GM19395 (cell line): ENCODE results near the gene SPON1.
"Not testable (repeated sequence)": the region's sequence is repeated elsewhere in the genome, so short reads cannot be mapped to it uniquely, and the experiment has no call there.

Experiments
- ATAC-seq: cut with Tn5 transposase; IDR thresholded peaks from one replicate; pipeline ENCODE4 v1.9.1; 2021; ENCODE audit warnings: mild to moderate bottlenecking, moderate library complexity; ENCODE audit not compliant: unreplicated experiment

SPON1 gene

DNA sequence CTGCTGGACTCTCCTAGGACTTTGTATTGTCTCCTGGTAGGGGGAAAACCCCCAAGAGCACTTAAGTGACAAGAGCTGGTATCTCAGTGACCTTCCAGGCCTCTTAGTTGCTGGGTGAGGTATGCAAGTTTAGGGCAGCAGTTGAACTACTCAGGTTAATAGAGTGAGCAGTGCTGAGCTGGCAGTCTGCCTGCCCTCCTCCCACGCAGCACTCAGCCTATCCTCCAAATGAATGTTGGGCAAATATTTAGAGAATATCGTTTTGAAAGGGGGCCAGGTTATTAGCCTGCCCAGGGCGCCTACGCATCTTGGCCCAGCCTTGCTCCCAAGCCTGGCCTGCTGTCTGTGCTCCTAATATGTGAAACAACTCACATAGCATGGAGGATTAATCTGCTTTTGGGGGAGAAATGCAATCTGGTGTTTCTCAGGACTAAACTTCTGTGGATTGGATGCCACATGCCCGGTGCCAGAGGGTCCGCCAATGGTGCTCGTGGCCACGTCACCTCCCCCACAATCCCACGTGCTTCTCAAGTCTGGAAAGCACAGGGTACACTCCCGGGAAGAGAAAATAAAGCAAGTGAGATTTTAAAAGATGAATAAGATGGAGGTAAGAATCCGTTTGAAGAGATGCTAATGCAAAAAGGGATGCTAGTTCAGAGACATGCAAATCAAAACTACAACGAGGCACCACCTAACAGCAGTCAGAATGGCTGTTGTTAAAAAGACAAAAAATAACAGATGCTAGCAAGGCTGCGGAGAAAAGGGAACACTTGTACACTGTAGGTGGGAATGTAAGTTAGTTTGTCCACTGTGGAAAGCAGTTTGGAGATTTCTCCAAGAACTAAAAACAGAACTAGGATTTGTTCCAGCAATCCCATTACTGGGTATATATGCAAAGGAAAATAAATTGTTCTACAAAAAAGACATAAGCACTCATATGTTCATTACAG, 67.7 kb downstream of the SPON1 start:
- ATAC-seq, result no peak

DNA sequence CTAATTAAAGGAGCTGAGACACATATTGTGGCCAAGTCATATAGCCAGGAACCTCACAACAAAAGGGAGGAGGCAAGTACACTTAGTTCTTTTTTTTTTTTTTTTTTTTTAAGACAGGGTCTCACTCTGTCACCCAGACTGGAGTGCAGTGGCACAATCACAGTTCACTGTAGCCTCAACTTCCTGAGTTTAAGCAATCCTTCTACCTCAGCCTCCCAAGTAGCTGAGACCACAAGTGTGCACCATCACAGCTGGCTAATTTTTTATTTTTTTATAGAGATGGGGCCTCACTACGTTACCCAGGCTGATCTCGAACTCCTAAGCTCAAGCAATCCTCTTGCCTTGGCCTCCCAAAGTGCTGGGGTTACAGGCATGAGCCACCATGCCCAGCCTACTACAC, 73.0 kb downstream of the SPON1 start:
- not testable (repeated sequence) for ATAC-seq

GRCh38 chr11:14036469-14036868, 73.9 kb downstream of the SPON1 start:
- ATAC-seq, result no peak

- no peak for ATAC-seq
Observed at GRCh38 chr11:14041040-14041439, 78.5 kb downstream of the SPON1 start.

- no peak for ATAC-seq
Observed at GRCh38 chr11:14041565-14041964, 79.0 kb downstream of the SPON1 start.

DNA sequence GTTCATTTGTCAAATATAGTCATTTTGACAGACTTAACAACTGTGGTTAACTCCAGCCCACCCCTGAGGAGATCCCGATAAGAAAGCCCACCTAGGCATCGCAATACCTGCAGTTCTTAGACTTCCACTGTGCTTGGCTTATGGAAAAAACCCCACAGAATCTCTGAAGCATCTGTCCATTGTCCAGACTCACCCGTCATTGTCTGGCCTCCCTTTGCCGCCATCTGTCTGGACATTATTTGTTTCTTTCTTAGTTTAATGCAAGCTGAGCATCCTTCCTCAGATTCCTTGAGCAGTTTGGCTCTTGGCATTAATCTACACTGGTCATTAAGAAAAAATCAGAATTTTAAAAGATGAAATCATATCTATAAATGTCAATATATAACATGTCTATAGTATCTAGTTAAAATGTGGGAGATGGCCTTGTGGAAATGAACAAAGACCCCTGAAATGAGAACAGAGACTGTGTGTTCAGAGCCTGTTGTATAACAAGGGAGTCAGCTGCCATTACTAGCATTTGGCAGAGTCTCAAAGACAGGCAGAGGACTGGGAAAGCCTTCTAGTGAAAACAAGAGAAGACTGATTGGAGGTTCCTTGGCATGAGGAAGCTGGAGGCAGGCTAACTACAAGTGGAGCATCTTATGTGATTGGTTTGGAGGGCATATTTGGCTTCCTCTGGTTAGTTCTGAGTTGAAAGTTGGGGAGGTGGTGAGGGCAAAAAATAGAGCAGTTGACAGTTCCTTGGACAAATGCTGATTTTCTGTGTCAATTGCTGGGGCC, 80.4 kb downstream of the SPON1 start:
- no peak for ATAC-seq

GRCh38 chr11:14044916-14045315, 82.4 kb downstream of the SPON1 start:
- no peak for ATAC-seq

- ATAC-seq, result no peak
Observed at GRCh38 chr11:14045417-14045816, 82.9 kb downstream of the SPON1 start.

GRCh38 chr11:14052198-14052597, 89.7 kb downstream of the SPON1 start:
- ATAC-seq, result no peak

GRCh38 chr11:14054116-14055107, 91.9 kb downstream of the SPON1 start:
- ATAC-seq, result no peak

GRCh38 chr11:14055936-14056335, 93.4 kb downstream of the SPON1 start:
- ATAC-seq, result no peak

- ATAC-seq, result no peak
Observed at GRCh38 chr11:14058061-14058460, 95.5 kb downstream of the SPON1 start.

- no peak for ATAC-seq
Observed at GRCh38 chr11:14059491-14059890, 97.0 kb downstream of the SPON1 start.

DNA sequence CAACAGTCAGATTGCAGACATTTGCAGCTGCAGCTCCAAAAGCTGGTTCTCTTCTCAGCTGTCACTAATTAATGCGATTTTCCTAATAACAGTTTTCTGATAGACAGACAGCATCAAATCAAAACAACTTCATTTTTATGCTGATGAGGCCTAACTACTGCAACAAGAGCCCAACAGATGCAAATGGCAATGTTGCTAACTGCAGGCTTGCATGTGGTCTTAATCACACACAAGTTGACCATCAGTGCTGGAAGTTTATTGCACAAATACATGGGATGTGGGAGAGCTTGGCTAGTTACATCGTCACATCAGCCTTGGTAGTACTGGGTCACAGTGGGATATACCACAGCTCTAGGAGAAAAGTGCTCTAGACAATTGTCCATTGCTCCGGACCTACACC, 99.2 kb downstream of the SPON1 start:
- ATAC-seq, result no peak

DNA sequence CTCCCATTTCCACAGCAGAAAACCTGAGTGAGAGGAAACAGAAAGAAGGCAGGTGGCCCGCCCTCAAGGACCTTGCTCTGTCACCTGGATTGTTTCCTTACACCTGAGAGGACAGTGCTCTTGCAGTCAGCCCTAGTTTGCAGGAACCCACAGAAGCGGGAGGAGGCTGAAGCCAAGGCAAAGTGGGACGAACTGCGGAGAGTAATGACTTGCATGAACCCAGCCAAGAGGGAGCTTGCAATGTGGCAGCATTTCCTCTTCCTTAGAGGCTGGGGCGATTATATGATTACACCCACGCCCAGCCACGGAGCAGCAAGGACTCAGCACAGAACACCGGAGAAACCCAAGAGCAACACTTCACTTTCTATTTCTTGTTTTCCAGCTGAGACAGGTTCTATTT, 102.6 kb downstream of the SPON1 start:
- no peak for ATAC-seq

DNA sequence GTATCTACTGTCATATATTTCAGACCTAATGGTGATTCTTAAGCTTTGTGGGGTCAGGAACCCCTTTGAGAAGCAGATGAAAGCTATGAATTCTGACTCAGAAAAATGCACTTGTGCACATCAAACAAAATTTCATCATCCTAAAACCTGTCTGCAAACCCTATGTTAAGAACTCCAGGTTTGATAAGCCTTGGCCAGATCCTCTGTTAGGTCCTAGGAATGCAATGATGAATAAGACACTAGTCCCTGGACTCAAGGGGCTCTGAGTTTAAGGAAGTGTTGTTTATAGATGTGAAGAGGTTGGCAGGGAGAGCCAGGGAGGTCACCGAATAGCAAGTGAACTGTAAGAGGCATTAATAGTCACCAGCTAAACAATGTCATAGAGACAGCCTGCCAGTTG, 103.2 kb downstream of the SPON1 start:
- no peak for ATAC-seq

- ATAC-seq, result no peak
Observed at GRCh38 chr11:14067686-14068085, 105.2 kb downstream of the SPON1 start.

DNA sequence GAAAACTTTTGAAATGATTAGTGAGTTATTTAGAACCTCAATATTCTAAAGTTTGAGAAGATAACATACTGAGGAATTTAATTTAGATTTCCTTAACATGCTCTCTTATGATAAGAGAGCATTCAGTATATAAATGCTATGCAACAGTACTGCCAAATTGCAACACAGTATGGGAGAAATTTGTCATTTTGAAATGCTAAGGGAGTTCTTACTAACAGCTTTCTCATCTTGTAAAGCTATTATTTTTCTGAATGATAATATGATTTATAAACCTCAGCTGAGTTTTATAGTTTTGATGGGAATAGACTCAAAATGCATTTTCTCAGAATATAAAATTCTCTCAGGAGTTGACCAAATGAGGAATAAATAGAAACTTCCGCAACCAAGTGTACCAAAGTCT, 108.4 kb downstream of the SPON1 start:
- ATAC-seq, result no peak

DNA sequence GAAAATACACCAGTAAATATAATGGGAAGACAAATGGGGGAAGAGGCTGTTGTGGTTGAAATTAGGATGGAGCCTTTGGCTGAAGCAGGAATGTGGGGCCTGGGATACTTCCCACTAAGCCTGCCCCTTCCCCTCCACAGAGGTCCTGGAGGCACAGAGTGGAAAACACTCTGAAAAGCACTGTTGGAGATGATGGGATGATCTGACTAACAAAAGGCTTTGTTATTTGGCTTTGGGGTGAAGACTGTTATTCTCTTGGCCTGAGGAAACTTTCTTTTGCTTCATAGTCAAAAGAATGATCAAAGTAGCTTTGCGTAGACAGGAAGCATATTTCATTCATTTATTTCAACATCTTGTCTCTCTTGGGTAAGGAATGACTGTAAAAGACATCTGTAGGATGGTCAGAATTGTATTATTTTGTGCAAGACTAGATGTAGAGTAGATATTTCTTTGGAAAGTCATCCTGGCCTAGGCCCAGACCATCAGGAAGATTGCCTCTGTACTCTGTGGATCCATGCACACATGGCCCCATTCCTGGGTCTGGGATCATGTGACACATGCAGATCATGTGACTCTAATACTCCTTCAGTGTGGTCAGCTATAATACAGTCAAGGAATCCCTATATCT, 111.4 kb downstream of the SPON1 start:
- no peak for ATAC-seq
